Rectal smooth muscle tissue (tissue), 1 donor: Measurements from ENCODE around the gene NUPR1.
"Not testable (repeated sequence)": the region's sequence is repeated elsewhere in the genome, so short reads cannot be mapped to it uniquely, and the experiment has no call there.

Experiments used
- H3K27ac ChIP-seq: one replicate; pipeline ENCODE4 v1.7.0; 2013; ENCODE audit warnings: low read depth, low read length, inconsistent platforms
- H3K27me3 ChIP-seq: one replicate; pipeline ENCODE4 v1.7.0; 2013; ENCODE audit warnings: low read length; ENCODE audit not compliant: control insufficient read depth, insufficient read depth
- H3K36me3 ChIP-seq: one replicate; pipeline ENCODE4 v1.7.0; 2013; ENCODE audit warnings: low read length; ENCODE audit not compliant: control insufficient read depth, insufficient read depth
- H3K4me1 ChIP-seq: one replicate; pipeline ENCODE4 v1.7.0; 2013; ENCODE audit warnings: low read length; ENCODE audit not compliant: control insufficient read depth, insufficient read depth
- H3K4me3 ChIP-seq: one replicate; pipeline ENCODE4 v1.7.0; 2013; ENCODE audit warnings: low read length
- H3K9ac ChIP-seq: one replicate; pipeline ENCODE4 v1.7.0; 2013; ENCODE audit warnings: low read length

NUPR1 gene

GRCh38 chr16:28531777-28532744, 6.7 kb downstream of the NUPR1 start:
- Histone ChIP-seq H3K9ac (no peak overlapping the region), H3K36me3 (peaks cover 7% of the 10 kb centered on the region), H3K4me3 (no peak overlapping the region), H3K27ac (no peak overlapping the region), H3K27me3 (no peaks in the 10 kb centered on the region), H3K4me1 (no peaks in the 10 kb centered on the region)

GRCh38 chr16:28529124-28529523, 9.7 kb downstream of the NUPR1 start:
- H3K4me1 ChIP-seq, result no peaks in the 10 kb centered on the region
- H3K27ac ChIP-seq, result no peak overlapping the region
- H3K4me3 ChIP-seq, result no peak overlapping the region
- peaks cover 1% of the 10 kb centered on the region for H3K36me3 ChIP-seq
- H3K9ac ChIP-seq, result no peak overlapping the region
- H3K27me3 ChIP-seq, result no peaks in the 10 kb centered on the region

- Histone ChIP-seq H3K27me3 (no peaks in the 10 kb centered on the region), H3K4me3 (no peak overlapping the region), H3K4me1 (peaks cover 4% of the 10 kb centered on the region), H3K27ac (no peak overlapping the region), H3K36me3 (no peaks in the 10 kb centered on the region), H3K9ac (no peak overlapping the region)
Measured at GRCh38 chr16:28528463-28528867, 10.3 kb downstream of the NUPR1 start.

GRCh38 chr16:28527985-28528384, 10.8 kb downstream of the NUPR1 start:
- Histone ChIP-seq H3K27ac (no peak overlapping the region), H3K4me1 (peaks cover 4% of the 10 kb centered on the region), H3K36me3 (no peaks in the 10 kb centered on the region), H3K27me3 (no peaks in the 10 kb centered on the region), H3K4me3 (no peak overlapping the region), H3K9ac (no peak overlapping the region)

- not testable (repeated sequence) for H3K27me3 ChIP-seq, H3K27ac ChIP-seq, H3K4me3 ChIP-seq, H3K36me3 ChIP-seq, H3K9ac ChIP-seq, H3K4me1 ChIP-seq
Measured at GRCh38 chr16:28527100-28527785, 11.5 kb downstream of the NUPR1 start.

GRCh38 chr16:28526201-28527099, 12.3 kb downstream of the NUPR1 start:
- Histone ChIP-seq H3K9ac (no peak overlapping the region), H3K27me3 (no peaks in the 10 kb centered on the region), H3K4me1 (peaks cover 4% of the 10 kb centered on the region), H3K4me3 (no peak overlapping the region), H3K36me3 (no peaks in the 10 kb centered on the region), H3K27ac (no peak overlapping the region)

- Histone ChIP-seq H3K27ac (no peak overlapping the region), H3K27me3 (no peaks in the 10 kb centered on the region), H3K36me3 (no peaks in the 10 kb centered on the region)
Measured at GRCh38 chr16:28524681-28525171, 14.0 kb downstream of the NUPR1 start.

GRCh38 chr16:28522792-28523191, 16.0 kb downstream of the NUPR1 start:
- Histone ChIP-seq H3K4me3 (no peak overlapping the region), H3K36me3 (no peaks in the 10 kb centered on the region), H3K27me3 (no peaks in the 10 kb centered on the region), H3K27ac (no peak overlapping the region), H3K9ac (no peak overlapping the region), H3K4me1 (peaks cover 4% of the 10 kb centered on the region)

More at GRCh38 chr16:28524681-28525171, 14.0 kb downstream of the NUPR1 start:
- Histone ChIP-seq H3K4me1 (peaks cover 4% of the 10 kb centered on the region), H3K4me3 (no peak overlapping the region), H3K9ac (no peak overlapping the region)

- H3K9ac ChIP-seq, result no peak overlapping the region
- peaks cover 4% of the 10 kb centered on the region for H3K4me1 ChIP-seq
- H3K36me3 ChIP-seq, result no peaks in the 10 kb centered on the region
- no peak overlapping the region for H3K4me3 ChIP-seq
- H3K27ac ChIP-seq, result no peak overlapping the region
- no peaks in the 10 kb centered on the region for H3K27me3 ChIP-seq
Measured at GRCh38 chr16:28521436-28521835, 17.3 kb downstream of the NUPR1 start.

- no peaks in the 10 kb centered on the region for H3K36me3 ChIP-seq
- no peaks in the 10 kb centered on the region for H3K27me3 ChIP-seq
Measured at GRCh38 chr16:28520672-28521071, 18.1 kb downstream of the NUPR1 start.

GRCh38 chr16:28514246-28514645, 24.5 kb downstream of the NUPR1 start:
- Histone ChIP-seq H3K36me3 (no peaks in the 10 kb centered on the region), H3K4me1 (no peaks in the 10 kb centered on the region), H3K9ac (no peak overlapping the region), H3K27ac (no peak overlapping the region), H3K4me3 (no peak overlapping the region), H3K27me3 (no peaks in the 10 kb centered on the region)

More at GRCh38 chr16:28520672-28521071, 18.1 kb downstream of the NUPR1 start:
- Histone ChIP-seq H3K27ac (no peak overlapping the region), H3K4me1 (peaks cover 4% of the 10 kb centered on the region), H3K9ac (no peak overlapping the region), H3K4me3 (no peak overlapping the region)
